ENCODE data around the gene ZNF281.
"Not testable (repeated sequence)": the region's sequence is repeated elsewhere in the genome, so short reads cannot be mapped to it uniquely, and the experiment has no call there.

Gene ZNF281

GRCh38 chr1:200357925-200358324, 51.9 kb downstream of the ZNF281 start:
- H3K4me3 ChIP-seq (ENCODE audit: low read length); H3K9ac ChIP-seq (ENCODE audit: low read length); H3K27me3 ChIP-seq (replicated peaks; ENCODE audit: control insufficient read depth, insufficient read depth, low read length); H3K36me3 ChIP-seq (ENCODE audit: control insufficient read depth, insufficient read depth, low read length, severe bottlenecking); H3K9me3 ChIP-seq (ENCODE audit: control insufficient read depth, low read length); DNase-seq (ENCODE audit: low read depth): not testable (repeated sequence)
- H3K4me1 ChIP-seq (ENCODE audit: control insufficient read depth, insufficient read depth, low read length): peaks cover 17% of the 10 kb centered on the region

GRCh38 chr1:200355801-200356200, 54.0 kb downstream of the ZNF281 start:
- Histone ChIP-seq H3K9ac (ENCODE audit: low read length) (no peak overlapping the region), H3K9me3 (ENCODE audit: control insufficient read depth, low read length) (no peaks in the 10 kb centered on the region), H3K4me1 (ENCODE audit: control insufficient read depth, insufficient read depth, low read length) (peaks cover 32% of the 10 kb centered on the region), H3K4me3 (ENCODE audit: low read length) (no peak overlapping the region), H3K36me3 (ENCODE audit: control insufficient read depth, insufficient read depth, low read length, severe bottlenecking) (no peaks in the 10 kb centered on the region), H3K27me3 (replicated peaks; ENCODE audit: control insufficient read depth, insufficient read depth, low read length) (no peaks in the 10 kb centered on the region)
- DNase-seq (ENCODE audit: low read depth): no peak
